ENCODE results near the gene FOXK1.

Gene FOXK1

DNA sequence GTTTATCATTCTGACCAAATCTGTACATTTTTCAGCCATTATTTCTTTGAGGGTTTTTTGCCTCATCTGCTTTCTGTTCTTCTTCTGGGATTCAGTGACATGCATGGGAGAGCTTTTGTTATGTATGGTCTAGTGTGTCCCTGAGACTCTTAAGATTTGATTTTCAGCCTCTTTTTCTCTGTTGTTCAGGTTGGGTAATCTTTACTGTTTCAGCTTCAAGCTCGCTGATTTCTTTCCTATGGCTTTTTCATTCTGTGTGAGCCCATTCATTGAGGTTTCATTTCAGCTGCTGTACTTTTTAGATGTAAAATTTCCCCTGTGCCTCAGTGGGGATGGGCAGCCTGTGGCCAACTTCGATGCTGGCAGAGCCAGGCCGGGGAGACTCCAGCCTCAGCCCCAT lies 38.1 kb downstream of the FOXK1 start:
- no peak for DNase-seq (ENCODE audit: extremely low read depth in 1 of 2, low read depth in 1 of 2)

DNA sequence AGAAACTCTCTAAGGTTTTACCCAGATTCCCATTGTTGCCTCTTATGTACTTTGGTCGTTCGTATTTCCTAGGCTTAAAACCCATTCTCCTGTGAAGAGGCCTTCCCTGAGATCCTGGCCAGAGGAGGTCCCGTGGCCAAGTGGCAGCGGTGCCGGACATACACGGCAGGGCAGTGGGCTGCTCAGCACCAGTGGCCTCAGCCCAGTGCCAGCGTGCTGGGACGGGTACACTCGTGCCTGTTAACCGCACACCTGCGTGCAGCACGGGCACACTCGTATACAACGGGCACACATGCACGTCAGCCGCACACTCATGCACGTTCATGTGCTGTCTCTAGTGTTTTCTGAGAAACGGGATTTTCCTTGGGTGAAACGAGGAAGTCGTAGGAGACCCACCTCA lies 40.2 kb downstream of the FOXK1 start:
- DNase-seq (ENCODE audit: extremely low read depth in 1 of 2, low read depth in 1 of 2) = no peak

DNA sequence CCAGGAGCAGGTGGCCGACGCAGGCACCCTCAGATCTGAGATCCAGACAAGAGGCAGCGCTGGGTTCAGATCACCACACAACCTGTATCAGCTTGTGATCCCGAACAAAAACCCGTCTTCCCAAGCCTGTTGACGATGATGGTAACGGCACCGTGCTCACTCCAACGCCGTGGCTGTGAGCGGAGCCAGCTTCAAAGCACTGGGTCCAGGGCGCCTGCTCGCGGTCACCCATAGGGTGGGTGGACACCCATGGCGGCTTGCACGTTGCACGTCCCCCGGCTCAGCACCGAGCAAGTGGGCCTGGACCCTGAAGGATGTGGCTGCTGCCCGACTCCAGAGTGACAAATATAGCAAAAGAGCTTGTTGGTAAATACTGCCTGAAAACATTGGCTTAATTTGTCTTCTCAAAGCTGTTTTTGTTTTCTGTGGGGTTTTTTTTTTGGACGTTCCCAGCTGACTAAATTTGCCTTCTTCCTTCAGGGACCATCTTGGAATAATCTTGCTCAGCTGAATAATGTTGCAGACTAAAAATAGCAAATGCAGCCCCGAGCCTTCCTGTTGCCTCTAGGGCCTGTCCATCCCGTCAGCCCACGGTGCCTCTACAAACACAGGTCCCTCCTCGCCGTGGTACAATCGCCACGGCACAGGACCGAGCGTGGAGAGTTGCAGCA lies 41.0 kb downstream of the FOXK1 start:
- no peak for DNase-seq (ENCODE audit: extremely low read depth in 1 of 2, low read depth in 1 of 2)

DNA sequence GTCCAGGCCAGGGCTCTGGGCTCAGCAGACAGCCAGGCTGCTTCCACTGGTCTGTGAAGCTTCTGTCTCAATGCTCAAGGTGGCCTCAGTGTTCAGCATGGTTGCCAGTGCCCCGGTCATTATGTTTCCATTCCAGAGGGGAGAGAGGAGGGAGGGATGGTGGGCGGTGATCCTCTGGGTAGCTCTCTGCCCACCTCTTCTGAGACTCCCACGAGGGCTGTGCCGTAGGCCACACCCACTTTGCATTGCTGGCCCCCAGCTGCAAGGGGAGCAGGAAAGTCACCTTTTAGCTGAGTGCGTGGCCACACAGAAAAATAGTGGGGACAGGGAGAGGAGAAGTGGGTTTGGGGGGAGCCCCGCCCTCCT lies 42.5 kb downstream of the FOXK1 start:
- no peak for DNase-seq (ENCODE audit: extremely low read depth in 1 of 2, low read depth in 1 of 2)

DNA sequence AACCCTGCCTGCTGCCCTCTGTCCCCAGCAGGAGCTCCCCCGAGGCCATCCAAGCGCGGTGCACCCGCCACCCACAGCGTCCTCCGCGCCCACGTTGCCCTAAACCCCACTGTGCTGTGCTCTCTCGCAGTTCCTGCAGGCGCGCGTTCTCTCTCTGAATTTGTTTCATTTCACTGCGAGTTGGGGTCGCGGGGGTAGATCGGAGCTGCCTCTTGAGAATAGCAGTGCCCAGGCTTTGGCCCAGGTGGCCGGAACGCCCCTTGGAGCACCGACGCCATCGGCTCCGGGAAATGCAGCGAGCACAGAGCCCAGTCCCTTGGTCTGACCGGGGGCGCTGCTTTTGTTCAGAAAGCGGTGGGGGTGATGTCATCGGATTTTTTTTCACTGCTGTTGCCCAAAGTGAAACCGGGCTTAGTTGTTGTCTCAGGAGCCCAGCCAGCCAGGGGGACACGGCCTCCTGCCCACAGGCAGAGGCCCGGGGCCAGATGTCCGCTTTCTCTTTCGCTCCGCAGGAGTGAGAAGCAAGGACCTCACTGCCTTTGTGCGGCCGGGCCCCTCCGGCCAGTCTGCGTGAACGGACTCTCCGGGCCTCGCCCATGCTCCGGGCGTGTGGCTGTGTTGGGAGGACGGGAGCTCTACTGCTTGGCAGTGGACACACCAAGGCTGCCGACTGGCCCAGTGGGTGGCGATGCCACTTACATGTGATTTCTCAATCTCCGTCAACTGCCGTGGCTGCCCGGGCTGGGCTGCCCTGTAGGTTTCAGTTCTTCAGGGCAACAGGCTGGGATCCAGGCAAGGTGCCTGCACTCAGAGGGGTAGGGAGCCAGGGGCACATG lies 43.1 kb downstream of the FOXK1 start:
- peak in 1 of 2 donors; percentile 56 for DNase-seq (ENCODE audit: extremely low read depth in 1 of 2, low read depth in 1 of 2)

DNA sequence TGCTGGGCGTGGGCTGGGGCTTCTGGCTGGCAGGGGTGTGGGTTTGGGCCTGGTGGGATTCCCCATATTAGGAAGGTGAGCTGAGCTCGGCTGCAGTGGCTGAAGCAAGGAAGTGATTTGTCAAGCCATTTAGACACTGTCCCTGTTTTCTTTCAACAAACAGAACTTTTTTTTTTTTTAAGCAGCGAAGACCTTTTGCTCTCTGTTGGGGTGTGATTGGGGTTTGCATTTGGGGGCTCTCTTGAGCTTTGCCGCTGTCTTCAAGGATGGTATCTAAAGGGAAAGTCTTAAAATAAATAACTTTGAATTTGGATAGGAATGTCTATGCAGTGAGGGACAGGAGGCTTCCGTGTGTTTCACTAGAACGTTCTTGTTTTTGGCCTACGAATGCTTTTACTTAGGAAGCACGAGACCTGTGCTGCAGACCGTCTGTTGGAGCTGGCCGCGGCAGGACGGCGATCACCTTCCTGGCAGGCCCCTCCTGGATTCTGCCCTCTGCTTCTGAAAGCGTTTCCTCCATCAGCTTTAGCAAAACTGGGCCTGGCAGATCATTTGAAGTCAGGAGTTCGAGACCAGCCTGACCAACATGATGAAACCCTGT lies 43.9 kb downstream of the FOXK1 start:
- no peak for DNase-seq (ENCODE audit: extremely low read depth in 1 of 2, low read depth in 1 of 2)

DNA sequence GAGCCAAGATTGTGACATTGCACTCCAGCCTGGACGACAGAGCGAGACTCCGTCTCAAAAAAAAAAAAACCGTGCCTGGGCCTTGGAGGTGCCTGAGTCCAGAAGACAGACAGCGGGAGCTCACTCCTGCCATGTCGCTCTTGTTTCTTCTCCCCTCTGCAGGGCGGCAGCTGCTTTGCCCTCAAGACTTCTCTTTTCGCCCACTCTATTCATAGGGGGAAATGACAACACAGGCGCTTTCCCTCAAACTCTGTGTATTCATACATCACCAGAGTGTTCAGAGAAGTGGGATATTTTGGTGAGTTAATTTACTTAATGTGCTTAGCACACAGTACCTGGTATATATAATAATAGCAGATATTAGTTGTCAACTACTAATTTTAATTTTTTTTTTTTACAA lies 44.5 kb downstream of the FOXK1 start:
- no peak for DNase-seq (ENCODE audit: extremely low read depth in 1 of 2, low read depth in 1 of 2)

DNA sequence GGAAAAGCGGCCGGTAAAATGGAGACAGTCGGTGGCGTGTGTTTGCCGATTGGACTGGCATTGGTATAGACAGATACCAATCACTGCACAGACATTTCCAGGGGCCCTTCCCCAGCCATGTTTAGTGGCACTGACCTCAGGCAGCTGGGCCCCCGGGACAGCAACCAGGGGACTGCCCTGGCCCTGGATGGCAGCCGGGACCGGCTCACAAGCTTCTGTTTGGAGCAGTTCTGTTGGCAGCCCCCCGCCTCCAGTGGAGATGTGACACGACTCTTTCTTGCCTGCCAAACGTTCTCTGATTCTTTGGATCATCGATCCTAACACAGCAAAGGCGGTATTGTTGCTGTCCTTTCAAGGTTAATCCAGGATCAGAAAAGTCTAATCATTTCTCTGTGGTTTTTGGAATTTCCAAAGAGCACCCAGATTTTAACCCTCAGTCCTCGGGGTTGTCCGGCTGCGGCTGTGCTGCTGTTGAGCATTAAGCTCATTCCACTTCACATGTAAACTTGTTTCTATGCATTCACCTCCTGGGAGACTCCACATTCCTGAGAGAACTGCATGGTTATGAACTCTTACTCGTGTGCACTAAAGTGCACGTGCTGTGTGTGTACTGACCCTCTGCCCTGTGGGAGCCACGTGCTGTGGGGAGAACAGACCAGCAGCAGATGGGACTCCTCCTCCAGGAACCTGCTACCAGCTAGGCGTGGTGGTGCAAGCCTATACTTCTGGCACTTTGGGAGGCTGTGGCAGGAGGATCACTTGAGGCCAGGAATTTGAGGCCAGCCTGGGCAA lies 46.0 kb downstream of the FOXK1 start:
- no peak for DNase-seq (ENCODE audit: extremely low read depth in 1 of 2, low read depth in 1 of 2)

DNA sequence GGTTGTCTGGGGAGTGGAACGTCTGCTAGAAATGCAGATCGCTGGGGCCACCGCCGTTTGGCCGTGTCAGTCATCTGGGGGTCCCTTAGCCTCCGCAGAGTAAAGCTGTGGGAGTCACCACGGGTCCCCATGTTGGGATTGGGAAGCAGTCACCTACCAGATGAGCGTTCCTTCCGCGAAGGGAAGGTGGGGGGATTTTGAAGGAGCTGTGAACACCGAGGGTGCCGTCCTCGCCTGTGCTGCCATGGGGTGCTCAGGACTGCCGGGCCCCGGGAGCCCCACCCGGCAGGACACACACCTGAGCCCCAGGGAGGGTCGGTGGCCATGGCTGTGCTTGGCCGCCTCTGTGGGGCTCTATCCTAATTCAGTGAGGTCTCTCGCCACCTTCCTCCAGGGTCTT lies 47.2 kb downstream of the FOXK1 start:
- DNase-seq (ENCODE audit: extremely low read depth in 1 of 2, low read depth in 1 of 2) = no peak

DNA sequence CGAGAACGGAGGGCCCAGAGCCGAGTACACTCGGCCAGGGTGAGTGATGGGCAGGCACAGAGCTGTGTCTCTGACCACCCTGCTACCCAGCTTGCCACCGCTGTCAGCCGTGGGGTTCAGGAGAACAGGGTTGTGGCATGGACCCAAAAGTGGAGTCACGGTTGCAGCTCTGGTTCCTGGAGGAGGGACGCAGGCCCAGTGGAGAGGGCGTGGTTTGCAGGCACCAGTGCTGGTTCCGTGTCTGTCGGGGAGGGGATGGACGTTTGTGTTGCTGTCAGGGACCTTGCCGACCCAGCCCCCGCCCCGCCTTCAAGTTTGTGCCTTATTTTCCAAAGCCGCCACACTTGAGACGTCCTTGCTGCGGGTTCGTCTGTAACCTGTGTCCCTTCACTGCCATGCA lies 48.2 kb downstream of the FOXK1 start:
- no peak for DNase-seq (ENCODE audit: extremely low read depth in 1 of 2, low read depth in 1 of 2)

DNA sequence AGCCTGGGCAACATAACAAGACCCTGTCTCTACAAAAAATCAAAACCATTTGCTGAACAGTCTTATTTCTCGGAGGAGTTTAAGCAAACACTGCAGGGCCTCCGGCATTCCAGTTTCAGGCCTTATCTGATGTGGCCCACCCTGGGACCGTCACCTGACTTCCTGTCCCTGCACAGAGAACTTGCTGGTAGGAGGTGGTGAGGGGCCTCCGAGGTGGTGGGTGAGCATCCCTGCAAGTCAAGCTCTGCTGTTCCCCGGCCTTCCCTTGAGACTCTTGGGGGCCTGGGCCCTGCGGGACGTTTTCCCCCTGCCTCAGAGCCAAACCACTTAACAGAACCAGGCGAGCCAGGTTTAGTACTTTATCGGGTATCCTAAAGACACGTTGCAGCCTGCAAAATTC lies 48.9 kb downstream of the FOXK1 start:
- DNase-seq (ENCODE audit: extremely low read depth in 1 of 2, low read depth in 1 of 2) = no peak

DNA sequence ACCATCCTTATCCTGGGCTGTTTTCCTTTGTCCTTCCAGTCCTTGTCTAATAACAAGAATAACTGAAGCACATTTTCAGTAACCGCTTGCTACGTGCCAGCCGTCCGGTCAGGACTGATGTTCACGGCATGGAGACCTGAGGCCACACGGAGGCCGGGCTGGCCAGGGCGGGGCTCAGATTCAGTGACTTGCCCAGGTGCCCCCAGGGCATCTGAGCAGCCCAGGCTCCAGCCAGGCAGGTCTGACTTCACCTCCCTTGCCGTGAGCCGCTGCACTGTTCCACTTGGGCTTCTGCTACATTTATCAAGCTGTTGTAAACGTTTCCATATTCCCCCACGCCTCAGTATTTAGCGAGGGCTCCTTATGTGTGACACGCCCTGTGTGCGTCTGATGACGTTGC lies 49.7 kb downstream of the FOXK1 start:
- no peak for DNase-seq (ENCODE audit: extremely low read depth in 1 of 2, low read depth in 1 of 2)

DNA sequence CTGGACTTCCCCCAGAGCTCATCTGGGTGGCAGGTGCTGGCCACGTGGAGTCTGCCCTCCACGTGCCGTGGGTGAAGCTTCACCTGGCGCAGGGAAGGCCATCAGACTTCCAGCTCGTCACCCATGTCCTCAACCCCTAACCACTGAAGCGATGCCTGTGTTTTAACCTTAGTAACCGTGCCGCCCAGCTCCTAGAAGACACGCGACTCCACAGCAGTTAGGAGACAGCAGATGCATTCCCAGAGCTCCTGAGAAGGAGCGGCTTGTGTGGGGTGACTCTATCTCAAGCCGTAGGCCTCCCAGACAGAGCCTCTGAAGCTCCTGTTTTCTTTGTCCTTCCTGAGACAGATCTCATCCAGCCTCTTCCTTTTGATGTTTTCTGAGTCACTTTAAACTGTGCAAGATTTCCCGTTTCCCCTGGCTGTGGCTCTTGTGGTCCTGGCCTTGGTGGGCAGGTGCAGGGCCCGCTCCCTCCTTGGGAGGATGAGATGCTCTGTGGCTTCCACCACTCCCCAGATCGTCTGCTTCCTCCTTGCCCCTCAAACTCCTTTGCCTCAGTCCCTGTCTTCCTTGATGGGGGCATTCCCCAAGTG lies 51.9 kb downstream of the FOXK1 start:
- DNase-seq (ENCODE audit: extremely low read depth in 1 of 2, low read depth in 1 of 2) = no peak

DNA sequence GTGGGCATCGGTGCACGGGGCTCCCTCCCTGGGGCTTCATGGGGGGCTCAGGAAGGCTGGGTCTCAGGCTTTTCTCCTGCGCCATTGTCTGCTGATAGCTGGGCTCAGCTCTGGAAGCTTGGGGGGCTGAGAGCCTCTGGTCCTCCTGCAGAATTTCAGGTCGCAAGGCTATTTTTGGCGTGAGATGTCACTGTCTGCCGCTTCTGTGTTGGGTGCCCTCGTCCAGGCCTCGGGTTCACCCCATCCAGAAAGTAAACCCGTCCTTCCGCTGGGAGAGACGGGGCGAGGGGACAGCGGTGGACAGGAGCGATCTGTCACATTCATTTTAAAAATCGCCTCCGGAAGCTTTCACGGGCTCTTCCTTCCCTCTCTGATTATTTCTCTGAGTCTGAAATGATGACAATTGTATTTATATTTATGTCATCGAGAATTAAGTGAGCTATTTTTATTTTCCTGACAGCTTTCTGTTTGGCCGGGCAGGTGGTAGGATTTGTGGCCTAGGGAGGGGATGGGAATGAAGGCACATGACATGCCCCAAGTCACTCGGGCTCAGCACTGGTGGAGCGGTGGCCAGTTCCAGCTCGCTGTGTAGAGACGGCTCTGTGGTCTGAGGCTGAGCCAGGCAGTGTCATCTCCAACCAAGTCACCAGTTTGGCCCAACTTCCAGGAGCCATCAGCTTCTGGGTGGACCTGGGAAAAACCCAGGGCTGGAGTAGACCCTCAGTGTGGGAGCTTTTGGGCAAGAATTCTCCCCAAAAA lies 52.7 kb downstream of the FOXK1 start:
- DNase-seq (ENCODE audit: extremely low read depth in 1 of 2, low read depth in 1 of 2) = no peak

DNA sequence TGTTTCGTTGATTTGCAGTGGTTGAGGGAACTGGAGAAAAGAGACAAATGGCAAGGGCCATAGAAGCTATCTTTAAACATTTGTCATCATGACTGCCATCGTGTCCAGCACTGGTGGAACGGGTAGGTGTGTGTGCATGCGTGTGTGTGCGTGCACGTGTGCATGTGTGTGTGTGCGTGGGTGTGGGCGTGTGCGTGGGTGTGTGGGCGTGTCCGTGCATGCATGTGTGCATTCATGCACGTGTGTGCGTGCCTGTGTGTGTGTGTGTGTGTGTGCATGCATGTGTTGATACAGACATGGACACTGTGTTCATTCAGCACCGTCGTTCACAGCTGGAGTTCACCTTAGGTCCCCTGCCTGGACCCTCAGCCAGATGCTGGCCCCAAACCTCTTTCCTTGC lies 55.2 kb downstream of the FOXK1 start:
- DNase-seq (ENCODE audit: extremely low read depth in 1 of 2, low read depth in 1 of 2) = no peak

DNA sequence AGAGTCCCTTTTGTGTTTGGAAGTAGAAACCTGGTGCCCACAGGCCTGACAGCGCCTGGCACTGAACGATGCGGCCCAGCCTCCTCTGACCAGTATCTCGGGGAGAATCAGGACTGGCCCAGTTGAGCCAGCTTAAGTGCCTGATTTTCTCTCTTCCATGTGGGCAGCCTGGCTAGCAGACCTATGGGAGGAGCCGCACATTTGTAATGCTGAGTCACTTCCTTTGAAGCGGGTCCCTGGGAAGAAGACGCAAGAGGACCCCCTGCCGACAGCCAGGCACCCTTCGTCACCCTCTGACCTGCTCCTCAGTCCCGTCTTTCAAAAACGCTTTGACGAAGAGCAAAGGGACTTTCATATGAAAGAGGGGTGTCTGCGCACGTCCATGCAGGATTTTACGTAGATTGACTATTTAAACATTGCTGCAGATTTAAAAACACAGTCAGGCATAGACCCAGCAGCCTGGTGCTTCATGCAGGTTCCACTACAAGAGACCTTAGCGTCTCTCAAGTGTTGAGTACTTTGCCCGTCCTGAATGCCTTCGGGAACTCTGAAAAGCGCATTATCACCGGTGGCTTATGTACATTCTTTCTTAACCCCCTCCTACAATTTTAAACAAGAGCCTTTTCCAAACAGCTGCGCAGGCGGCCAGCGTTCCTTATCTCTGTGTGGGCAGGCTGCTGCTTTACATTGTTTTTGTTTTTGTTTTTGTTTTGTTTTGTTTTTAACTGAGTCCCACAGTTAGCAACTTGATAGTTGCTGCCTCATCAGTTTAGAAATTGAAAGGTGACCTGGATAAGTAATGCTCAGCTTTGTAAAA lies 56.8 kb downstream of the FOXK1 start:
- no peak for DNase-seq (ENCODE audit: extremely low read depth in 1 of 2, low read depth in 1 of 2)

DNA sequence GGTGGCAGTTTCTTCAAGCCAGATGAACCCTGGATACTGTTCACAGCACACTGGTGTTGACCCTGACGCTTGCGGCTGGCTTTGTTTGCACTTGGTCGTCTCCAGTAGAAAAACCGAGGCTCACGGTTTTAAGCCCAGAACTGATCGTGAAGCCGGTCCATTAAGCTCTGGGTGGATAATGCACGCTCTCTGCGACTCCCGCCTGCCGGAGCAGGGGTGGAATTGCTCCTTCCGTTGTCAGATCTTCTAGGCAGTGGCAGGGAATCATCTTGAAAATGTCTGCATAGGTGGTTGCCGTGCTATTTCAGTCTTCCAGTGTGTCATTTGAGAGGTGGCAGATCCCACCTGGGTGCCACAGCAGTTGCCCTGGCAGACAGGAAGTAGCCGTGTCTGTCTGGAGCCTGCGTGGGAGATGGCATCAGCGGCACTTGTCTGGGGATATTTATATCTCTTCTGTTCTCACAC lies 57.5 kb downstream of the FOXK1 start:
- DNase-seq (ENCODE audit: extremely low read depth in 1 of 2, low read depth in 1 of 2) = no peak

DNA sequence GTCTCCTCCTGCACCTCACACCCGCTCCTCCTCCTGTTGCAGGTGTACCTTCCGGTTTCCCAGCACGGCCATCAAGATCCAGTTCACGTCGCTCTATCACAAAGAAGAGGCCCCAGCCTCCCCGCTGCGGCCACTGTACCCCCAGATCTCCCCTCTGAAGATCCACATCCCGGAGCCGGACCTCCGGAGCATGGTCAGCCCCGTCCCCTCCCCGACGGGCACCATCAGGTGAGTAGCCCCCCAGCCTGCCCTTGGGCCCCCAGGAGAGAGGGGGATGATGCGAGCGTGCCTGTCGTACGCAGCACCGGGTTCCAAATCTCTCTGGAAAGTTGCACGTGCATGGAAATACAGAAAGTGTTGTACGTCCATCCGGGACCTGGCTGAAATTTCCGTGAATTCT lies 58.7 kb downstream of the FOXK1 start:
- no peak for DNase-seq (ENCODE audit: extremely low read depth in 1 of 2, low read depth in 1 of 2)

DNA sequence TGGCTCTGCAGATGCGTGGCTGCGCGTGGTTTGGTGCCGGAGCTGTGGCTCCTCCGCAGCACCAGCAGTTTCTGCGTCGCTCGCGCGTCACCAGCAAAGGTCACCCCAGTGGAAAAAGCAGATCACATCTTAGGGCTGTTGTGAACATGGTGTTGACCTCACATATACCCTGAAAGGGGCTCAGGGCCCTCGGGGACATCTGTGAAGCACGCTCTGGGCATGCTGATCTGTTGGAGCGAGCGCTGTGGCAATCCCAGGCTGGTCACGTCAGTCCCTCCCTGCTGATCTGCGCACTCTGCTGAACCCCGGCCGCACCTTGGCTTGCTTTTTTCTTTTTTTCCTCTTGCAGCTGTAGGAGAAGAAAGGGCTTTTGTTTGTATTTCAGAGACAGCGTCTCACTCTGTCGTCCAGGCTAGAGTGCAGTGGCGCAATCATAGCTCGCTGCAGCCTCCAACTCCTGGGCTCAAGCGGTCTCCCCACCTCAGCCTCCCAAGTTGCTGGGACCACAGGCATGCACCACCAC lies 60.0 kb downstream of the FOXK1 start:
- DNase-seq (ENCODE audit: extremely low read depth in 1 of 2, low read depth in 1 of 2) = no peak

Data from stimulated activated CD8-positive, alpha-beta memory T cell treated with anti-CD3 and anti-CD28 coated beads, Interleukin-7, amount 100 ng/mL, for 48 hours (primary cell).